Iris pigment epithelial cell (primary cell): ENCODE measurements around the gene CNR2.
"Not testable (repeated sequence)": the region's sequence is repeated elsewhere in the genome, so short reads cannot be mapped to it uniquely, and the experiment has no call there.

Source experiments
- DNase-seq: peaks from one replicate; pipeline ENCODE4 v3.0.0-alpha.2; 2011; ENCODE audit warnings: low read depth

The CNR2 gene

DNA sequence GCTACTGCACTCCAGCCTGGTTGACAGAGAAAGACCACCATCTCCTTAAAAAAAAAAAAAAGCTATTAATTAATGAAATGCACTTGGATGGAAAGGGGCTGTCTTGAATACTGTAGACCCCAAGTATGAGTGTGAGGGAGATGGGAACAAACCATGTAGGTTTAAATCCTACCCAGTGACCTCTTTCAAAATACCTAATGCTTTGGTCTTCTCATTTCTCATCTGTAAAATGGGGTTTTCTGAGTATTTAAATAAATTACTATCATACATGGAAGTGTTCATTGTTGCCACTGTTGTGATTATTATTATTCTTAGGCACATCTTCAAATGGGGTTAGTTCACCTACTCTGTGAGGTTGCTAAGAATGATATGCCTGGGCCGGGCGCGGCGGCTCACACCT is 27.9 kb downstream of the CNR2 start:
- DNase-seq: no peak

DNA sequence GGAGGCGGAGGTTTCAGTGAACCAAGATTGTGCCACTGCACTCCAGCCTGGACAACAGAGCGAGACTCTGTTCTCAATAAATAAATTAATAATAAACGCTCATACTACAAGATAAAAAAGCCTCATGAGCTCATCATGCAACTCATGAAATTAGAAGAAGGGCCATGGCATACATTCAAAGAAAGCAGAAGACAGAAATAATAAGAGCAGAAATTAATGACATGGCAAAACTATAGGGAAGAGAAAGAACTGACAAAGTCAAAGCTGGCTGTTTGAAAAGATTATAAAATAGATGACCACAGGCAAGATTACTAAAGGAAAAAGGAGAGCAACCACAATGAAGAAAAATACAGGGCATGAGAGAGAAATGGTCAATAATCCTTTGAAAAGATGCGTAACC is 30.4 kb downstream of the CNR2 start:
- no peak for DNase-seq

DNA sequence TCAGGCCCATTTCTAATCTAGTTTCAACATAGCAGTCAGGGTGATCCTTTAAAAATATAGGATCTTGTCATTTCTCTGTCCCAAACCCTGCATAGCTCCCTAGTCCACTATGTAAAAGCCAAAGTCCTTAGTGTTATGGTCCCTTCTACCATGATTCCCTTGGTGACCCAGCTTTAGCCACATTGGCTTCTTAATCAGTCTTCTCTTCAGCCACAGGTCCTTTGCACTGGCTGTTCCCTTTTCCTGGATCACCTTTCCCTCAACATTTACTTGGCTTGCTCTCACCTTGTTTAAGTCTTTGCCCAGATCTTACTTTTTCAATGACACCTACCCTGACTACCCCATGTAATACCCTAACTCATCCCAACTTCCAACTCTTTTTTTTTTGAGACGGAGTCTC is 33.4 kb downstream of the CNR2 start:
- DNase-seq: no peak

DNA sequence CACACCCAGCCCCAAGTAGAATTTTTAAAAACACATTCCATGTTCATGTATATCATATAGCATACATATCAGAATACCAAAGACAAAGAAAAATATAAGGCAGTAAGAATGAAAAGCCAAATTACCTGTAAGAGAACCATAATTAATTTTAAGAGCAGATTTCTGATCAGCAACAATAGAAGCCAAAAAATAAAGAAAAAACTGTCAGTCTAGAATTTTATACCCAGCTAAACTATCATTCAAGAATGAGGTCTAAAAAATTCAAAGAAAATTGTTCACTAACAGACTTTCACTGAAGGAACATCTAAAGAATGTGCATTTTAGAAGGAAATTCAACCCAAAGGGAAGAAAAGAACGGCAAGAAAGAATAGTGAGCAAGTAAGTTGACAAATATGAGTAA is 34.5 kb downstream of the CNR2 start:
- no peak for DNase-seq

DNA sequence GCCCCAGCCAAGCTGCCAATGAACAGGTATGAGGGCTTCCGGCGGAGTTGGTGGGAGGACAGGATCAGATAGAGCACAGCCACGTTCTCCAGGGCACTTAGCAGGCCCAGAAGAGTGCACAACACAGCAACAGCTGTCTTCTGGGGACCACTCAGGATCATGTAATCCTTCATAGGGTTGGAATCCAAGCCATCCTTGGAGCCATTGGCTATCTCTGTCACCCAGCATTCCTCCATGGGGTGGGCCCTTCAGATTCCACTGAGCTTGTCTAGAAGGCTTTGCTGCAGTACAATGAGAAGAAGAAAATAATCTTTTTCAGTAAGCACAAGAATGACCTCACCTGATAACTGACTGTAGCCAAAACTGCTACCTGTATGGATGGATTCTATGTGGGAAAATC is 37.8 kb downstream of the CNR2 start:
- no peak for DNase-seq

DNA sequence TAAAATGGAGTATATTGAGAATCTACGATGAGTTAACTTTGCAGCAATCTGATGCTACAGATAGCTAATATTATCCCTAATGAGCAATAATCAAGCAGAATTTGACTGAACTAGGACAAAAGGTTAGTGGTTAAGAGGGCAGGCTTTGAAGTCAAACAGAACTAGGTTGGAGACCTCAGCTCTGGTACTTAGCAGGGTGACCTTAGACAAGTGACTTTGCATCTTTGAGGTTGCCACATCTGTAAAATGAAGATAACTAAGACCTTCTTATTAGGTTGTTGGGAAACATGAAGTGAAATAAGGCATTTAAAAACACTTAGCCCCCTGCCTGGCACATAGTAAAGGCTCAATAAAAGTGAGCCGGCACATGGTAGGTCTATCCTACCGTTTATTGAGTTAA is 40.7 kb downstream of the CNR2 start:
- DNase-seq: no peak

DNA sequence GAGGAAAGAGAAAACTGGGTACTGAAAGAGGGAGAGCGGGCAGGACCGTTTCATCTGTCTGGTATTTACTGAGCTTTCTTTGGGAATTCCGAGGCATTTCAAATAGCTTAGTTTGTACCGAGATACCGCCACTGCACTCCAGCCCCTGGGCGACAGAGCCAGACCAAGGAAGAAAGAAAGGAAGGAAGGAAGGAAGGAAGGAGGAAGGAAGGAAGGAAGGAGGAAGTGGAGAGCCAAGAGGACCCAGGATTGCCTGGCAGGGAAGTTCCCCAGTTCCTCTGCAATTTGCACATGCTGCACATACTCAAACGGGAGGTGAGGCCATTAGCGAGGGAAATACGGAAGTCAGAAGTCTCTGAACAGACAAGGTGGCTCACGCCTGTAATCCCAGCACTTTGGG is 44.1 kb downstream of the CNR2 start:
- no peak for DNase-seq

DNA sequence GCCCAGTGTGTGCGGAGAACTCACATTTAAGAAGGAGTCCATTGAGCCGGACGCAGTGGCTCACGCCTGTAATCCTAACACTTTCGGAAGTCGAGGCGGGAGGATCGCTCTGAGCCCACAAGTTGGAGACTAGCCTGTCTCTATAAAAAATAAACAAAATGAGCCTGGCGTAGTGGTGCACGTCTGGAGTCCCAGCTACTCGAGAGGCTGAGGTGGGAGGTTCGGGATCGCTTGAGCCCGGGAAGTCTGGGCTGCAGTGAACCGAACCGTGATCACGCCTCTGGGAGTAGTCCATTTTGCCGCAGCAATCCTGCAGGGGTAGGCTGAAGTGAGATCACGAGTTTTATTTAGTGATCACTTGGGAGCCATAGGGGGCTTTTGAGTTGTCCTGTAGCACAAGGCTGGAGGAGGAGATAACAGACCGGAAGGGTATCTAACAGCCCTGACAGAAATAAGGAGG is 44.6 kb downstream of the CNR2 start:
- no peak for DNase-seq

DNA sequence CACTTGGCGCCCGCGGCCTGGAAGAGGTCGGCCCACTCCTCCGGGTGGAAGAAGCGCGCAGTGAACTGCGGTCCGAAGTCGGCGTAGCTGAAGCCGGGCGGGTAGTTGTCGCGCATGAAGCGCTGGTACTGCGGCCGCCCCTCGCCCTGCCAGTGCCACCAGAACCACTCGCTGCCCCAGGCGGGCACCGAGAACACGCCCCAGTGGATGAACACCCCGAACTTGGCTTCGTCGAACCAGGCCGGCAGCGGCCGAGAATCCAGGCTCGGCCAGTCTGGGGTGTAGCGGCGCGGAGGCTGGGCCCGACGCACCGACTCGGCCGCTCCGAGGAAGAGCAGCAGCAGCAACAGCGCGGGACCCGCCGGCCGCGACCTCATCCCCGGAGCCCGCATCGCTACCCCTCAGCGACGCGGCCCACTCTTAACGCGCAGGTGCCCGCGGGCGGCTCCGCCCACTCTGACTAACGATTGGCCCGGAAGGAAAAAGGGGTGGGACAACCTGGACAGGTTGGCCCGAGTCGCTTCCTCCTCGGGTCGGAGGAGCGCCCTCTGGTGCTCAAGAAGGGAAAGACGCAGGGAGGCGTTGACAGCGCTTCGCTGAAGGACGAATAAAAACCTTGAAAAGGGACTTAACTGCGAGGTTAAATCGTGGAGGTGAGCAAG is 45.1 kb downstream of the CNR2 start, which contains the start of gene FUCA1:
FUCA1 (minus strand) TSS at position 396 of the 662 bp plus-strand sequence; CDS start at position 392, 4 bp downstream.
- peak; percentile 80 for DNase-seq

DNA sequence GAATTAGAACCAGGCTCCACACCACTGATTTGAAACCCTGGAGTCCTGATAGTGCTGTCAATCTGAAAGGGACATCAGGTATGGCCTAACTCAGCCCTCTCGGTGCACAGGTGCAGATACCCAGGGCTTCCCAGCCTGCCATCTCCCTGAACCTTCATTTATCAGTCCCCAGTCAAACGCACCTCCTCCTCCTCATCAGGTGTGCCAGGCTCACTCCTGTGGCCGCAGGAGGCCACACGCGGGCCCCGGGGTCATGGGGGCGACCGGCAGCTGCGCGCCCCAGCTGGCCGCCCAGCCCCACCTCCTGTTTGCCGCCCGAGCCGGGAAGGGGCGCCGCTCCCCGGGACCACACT is 45.6 kb downstream of the CNR2 start:
- DNase-seq: no peak

DNA sequence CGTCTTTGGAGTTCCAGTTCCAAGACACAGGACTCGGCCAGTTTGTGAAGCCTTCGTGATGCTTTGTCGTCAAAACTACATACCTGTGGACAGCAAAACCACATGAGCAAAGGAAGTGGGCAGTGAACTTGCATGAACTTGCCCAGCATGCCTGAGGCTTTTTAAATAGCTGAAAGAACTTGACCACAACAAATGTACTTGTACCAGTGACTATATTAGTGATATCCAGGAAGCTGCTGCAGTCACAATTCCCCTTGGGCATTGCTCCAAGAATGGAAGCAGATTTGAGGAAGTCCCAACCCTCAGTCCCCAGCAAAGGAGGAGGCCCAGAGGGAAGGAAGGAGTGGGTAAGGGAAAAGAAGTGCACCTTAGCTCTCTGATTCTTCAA is 47.6 kb downstream of the CNR2 start:
- DNase-seq: peak; percentile 52

DNA sequence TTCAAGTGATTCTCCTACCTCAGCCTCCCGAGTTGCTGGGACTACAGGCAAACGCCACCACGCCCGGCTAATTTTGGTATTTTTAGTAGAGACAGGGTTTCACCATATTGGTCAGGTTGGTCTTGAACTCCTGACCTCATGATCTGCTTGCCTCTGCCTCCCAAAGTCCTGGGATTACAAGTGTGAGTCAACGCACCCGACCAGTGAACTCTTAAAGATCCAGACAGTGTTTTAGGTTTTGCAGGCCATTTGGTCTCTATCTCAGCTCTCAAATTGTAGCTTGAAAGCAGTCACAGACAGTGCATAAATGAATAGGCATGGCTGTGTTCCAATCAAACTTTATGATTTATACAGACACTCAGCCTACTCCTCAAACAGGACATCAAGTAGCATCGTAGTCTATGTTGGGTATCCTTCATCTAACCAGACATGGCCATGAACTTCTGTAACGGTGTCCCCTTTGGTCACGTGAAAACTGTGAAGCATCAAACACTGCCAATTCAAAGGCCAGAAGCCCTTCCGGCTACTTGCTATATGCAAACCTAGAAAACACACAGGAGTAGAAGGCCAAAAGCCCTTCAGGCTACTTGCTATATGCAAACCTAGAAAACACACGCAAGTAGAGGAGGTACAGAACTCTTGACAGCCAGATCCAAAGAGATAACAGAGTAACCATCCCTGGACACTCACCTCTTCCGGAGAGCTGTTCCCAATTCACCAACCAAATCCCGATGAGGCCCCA is 48.2 kb downstream of the CNR2 start:
- no peak for DNase-seq

DNA sequence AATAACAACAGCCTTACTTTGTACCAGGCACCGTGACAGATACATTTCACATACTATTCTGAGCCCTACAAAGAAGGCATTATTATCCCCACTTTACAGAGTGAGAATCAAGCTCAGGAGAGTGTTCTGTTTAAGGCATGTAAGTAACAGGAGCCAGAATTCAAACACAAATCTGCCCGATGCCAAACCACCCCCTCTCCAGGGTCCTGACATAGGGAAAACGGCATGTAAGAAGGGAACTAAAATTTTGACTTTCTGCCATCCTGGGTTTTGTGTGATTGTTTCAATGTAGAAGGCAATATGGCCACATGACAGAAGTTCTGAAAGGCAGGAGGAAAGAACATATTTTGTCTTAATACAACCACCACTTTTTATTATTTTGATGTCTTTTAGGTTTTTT is 50.5 kb downstream of the CNR2 start:
- DNase-seq: no peak

DNA sequence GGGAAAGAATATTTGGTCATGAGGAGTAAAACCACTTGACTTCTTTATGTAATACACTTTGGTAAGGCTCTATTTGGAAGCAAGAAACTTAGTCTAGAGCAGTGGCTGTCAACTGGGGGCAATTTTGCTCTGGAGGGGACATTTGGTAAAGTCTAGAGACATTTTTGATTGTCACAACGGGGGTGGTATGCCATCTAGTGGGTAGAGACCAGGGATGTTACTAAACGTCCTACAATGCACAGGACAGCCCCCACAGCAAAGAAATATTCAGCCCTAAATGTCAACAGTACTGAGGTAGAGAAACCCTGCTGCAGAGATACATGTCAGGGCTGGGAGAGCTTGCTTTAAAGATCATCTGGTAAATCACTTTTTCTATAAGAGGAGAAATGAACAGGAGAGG is 58.6 kb downstream of the CNR2 start:
- no peak for DNase-seq

DNA sequence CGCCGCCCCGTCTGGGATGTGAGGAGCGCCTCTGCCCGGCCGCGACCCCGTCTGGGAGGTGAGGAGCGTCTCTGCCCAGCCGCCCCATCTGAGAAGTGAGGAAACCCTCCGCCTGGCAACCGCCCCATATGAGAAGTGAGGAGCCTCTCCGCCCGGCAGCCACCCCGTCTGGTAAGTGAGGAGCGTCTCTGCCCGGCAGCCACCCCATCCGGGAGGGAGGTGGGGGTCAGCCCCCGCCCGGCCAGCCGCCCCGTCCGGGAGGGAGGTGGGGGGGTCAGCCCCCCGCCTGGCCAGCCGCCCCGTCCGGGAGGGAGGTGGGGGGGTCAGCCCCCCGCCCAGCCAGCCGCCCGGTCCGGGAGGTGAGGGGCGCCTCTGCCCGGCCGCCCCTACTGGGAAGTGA is 60.0 kb downstream of the CNR2 start:
- DNase-seq: not testable (repeated sequence)

DNA sequence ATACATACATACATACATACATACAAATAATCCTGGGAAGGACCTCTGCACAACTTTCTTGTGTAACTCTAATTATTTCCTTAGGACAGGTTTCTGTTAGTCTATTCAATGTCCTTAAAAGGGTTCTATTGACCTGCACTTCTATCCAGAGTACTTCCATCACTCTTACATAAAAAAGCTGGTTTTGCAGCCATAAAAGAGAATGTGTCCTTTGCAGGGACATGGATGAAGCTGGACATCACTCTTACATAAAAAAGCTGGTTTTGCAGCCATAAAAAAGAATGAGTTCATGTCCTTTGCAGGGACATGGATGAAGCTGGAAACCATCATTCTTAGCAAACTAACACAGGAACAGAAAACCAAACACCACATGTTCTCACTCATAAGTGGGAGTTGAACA is 61.8 kb downstream of the CNR2 start:
- DNase-seq: not testable (repeated sequence)

DNA sequence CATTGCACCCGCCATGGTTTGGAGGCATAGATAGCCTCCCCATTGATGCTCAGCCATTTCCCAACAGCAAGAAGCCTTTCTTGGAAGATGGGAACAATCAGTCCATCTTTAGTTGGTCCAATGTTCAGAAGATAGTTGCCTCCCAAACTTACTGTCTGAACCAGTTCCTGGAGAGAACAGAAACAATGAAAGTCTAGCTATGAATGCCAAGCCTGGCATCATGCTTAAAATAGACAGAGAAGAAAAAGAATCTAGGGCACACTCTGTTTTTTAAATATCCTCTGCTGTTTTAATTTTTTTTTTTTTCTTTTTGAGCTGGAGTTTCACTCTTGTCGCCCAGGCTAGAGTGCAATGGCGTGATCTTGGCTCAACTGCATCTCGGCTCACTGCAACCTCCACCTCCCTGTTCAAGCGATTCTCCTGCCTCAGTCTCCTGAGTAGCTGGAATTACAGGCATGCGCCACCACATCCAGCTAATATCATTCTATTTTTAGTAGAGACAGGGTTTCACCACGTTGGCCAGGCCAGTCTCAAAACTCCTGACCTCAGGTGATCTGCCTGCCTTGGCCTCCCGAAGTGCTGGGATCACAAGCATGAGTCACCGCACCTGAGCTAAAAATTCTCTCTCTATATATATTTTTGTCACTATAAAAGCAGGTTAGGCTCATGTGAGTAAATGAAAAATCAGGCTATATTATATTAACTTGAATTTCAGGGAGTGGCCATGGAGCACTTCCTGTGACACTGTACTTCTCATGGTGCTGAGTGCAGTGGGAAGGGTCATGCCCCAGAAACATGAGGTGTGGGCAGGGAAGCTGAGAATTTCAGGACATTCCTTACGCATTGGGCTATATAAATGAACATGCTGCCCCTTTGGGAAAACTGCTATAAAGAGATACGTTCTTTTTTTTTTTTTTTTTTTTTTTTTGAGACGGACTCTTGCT is 64.2 kb downstream of the CNR2 start:
- DNase-seq: no peak

DNA sequence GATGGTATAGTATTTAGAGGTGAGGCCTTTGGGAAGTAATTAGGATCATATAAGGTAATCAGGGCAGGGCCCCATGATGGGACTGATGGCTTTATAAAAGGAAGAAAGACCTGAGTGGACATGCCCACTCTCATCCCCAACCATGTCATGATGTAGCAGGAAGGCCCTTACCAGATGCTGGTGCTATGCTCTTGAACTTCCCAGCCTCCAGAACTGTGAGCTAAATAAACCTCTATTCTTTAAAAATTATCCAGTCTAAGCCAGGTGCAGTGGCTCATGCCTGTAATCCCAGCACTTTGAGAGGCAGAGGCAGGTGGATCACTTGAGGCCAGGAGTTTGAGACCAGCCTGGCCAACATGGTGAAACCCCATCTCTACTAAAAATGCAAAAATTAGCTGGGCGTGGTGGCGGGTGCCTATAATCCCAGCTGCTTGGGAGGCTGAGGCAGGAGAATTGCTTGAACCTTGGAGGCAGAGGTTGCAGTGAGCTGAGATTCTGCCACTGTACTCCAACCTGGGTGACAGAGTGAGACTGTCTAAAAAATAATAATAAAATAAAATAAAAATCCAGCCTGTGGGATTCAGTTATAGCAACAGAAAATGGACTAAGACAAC is 65.6 kb downstream of the CNR2 start:
- DNase-seq: not testable (repeated sequence)

DNA sequence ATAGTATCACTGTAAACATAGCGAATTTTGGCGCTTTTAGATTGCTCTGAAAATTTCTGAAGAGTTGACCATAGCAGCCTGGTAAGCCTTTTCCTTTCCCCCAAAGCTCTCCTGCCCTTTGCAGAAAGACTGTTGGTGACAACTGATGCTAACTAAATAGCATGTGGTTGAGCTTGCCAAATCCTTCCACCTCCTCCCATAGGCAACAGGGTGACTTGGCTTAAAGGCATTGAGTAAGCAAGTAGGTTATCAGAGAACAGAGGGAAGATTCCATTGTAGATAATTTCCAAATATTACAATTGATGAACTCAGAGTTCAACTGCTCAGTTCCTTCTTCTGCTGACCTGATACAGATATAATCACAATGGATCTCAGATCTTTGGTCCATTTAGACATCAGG is 68.0 kb downstream of the CNR2 start:
- no peak for DNase-seq

DNA sequence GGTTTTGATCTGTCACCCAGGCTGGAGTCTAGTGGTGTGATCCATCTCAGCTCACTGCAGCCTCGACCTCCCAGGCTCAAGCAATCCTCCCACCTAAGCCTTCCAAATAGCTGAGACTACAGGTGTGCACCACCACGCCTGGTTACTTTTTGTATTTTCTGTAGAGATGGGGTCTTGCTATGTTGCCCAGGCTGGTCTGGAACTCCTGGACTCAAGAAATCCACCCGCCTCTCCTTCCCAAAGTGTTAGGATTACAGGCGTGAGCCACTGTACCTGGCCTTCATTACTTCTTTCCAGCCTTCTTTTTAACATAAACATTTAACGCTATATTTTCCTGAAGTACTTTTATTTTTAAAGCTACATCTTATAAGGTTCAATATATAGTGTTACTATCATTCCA is 69.5 kb downstream of the CNR2 start:
- DNase-seq: no peak

DNA sequence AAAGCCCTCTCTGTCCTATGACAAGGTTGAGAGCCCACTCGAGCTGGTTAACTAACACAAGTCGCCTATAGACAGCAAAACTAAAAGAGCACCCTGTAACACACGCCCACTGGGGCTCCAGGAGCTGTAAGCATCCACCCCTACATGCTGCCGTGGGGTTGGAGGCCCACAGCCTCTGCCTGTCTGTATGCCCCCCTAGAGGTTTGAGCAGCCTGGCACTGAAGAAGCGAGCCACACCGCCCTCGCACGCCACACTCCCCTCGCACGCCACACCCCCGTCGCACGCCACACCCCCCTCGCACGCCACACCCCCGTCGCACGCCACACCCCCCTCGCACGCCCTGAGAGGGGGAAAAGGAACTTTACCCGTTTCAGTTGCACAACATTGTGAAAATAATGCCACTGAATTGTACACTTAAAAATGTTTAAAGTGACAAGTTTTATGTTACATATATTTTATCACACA is 74.7 kb downstream of the CNR2 start:
- peak; percentile 38 for DNase-seq

DNA sequence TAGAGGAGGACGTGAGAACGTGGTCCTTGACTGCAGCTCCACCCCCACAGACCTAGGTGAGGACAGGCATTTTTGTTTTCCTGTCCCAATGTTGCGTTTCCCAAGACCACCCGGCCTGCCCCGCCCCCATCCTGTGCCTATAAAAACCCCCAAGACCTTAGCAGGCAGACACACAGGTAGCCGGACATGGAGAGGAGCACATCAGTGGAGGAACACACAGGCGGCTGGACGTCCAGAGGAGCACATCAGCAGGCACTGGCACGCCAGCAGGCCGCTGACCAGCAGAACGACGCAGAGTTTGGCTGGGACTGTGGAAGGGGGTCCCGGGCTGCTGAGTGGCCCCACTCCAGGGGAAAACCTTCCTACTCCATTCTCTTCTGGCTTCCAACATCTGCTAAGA is 75.3 kb downstream of the CNR2 start:
- no peak for DNase-seq
